NT2/D1 (cell line): ENCODE data around the gene SCIN.

Experiments used
- YY1 ChIP-seq: IDR thresholded peaks from 2 replicates; pipeline ENCODE4 v1.6.1; 2011; ENCODE audit not compliant: insufficient read length, insufficient read depth
- ZNF274 ChIP-seq: IDR thresholded peaks from 2 replicates; pipeline ENCODE4 v1.6.1; 2011; ENCODE audit warnings: mild to moderate bottlenecking, low read depth, low read length

GRCh38 chr7:12610899-12611298, 40.4 kb downstream of the SCIN start:
- no peak for TF ChIP-seq ZNF274
- no peak for TF ChIP-seq YY1
